ENCODE measurements around the gene MAFF. TPM values are rescaled to one million over a fixed set of nuclear protein-coding genes. Genes with fewer than 3 reads are reported as not detected.

MAFF gene
- total and polyA plus RNA-seq, 9 of the 15 experiments (the other 6 are each of a cell fraction or from before 2014, with no cell fraction given), result 0.51 to 8.0 (median 5.4) TPM

DNA sequence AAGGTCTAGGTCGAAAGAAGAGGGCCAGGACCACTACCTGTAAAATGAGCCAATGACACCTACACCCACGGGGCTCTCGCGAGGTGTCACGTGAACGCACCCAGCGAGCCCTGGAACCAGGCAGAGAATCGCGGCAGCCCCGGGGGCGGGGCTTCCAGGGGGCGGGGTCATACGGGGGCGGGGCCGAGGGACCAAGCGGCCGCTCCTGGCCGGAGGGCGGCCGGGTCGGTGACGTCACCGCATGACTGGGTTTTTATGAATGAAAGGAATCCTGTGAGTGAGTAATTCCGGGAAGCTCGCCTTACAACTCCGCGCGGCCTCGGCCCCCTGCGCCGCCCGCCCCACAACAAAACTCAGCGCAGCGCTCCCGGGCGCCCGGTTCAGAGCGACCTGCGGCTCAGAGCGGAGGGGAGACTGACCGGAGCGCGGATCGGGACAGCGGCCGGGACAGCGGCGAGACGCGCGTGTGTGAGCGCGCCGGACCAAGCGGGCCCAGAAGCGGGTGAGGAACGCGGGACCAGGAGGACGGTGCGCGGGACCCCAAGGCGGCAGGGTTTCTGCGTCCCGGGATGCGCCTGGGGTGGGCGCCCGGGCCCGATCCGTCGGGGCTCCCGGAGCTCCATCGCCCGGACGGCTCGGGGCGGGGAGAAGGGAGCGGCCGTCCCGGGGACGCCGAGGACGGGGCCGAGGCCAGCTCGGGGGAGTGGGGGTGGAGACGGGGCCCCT lies at the start of gene MAFF (continued):
- TF ChIP-seq, protein P1, sequence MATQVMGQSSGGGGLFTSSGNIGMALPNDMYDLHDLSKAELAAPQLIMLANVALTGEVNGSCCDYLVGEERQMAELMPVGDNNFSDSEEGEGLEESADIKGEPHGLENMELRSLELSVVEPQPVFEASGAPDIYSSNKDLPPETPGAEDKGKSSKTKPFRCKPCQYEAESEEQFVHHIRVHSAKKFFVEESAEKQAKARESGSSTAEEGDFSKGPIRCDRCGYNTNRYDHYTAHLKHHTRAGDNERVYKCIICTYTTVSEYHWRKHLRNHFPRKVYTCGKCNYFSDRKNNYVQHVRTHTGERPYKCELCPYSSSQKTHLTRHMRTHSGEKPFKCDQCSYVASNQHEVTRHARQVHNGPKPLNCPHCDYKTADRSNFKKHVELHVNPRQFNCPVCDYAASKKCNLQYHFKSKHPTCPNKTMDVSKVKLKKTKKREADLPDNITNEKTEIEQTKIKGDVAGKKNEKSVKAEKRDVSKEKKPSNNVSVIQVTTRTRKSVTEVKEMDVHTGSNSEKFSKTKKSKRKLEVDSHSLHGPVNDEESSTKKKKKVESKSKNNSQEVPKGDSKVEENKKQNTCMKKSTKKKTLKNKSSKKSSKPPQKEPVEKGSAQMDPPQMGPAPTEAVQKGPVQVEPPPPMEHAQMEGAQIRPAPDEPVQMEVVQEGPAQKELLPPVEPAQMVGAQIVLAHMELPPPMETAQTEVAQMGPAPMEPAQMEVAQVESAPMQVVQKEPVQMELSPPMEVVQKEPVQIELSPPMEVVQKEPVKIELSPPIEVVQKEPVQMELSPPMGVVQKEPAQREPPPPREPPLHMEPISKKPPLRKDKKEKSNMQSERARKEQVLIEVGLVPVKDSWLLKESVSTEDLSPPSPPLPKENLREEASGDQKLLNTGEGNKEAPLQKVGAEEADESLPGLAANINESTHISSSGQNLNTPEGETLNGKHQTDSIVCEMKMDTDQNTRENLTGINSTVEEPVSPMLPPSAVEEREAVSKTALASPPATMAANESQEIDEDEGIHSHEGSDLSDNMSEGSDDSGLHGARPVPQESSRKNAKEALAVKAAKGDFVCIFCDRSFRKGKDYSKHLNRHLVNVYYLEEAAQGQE (IDR thresholded peaks at IDR 0.05; ENCODE audit: borderline replicate concordance), result no peak
- TF ChIP-seq, protein P1 (CRISPR knock-in tag; IDR thresholded peaks at IDR 0.05; ENCODE audit: low read depth), result 0 out of 2 replicates have a peak, but pooled peaks have one; percentile 17
- no peak for TF ChIP-seq EP400 (IDR thresholded peaks at IDR 0.05)
- no peak for TF ChIP-seq ZNF354B (CRISPR knock-in tag; IDR thresholded peaks at IDR 0.05)
- TF ChIP-seq YY1 (IDR thresholded peaks at IDR 0.05; ENCODE audit: borderline replicate concordance in 1 of 3, control insufficient read depth in 1 of 3, extremely low read depth in 1 of 3, insufficient read depth in 3 of 3, insufficient read length in 1 of 3, insufficient replicate concordance in 2 of 3, low read depth in 1 of 3, low read length in 2 of 3), result peak in 2 of 3 experiments; percentile 8 to 35
- TF ChIP-seq ZFPM2 (CRISPR knock-in tag; IDR thresholded peaks at IDR 0.05), result no peak
- 0 out of 2 replicates have a peak, but pooled peaks have one; percentile 6 for TF ChIP-seq ZNF316 (IDR thresholded peaks at IDR 0.05)
- TF ChIP-seq ZNF347 (CRISPR knock-in tag; IDR thresholded peaks at IDR 0.05; ENCODE audit: low read depth), result no peak
- TF ChIP-seq ADNP (tag; IDR thresholded peaks at IDR 0.05), result no peak
- TF ChIP-seq, protein P2, sequence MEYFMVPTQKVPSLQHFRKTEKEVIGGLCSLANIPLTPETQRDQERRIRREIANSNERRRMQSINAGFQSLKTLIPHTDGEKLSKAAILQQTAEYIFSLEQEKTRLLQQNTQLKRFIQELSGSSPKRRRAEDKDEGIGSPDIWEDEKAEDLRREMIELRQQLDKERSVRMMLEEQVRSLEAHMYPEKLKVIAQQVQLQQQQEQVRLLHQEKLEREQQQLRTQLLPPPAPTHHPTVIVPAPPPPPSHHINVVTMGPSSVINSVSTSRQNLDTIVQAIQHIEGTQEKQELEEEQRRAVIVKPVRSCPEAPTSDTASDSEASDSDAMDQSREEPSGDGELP (CRISPR knock-in tag; IDR thresholded peaks at IDR 0.05; ENCODE audit: borderline replicate concordance), result 0 out of 2 replicates have a peak, but pooled peaks have one; percentile 22
- no peak for TF ChIP-seq CTBP1 (IDR thresholded peaks at IDR 0.05; ENCODE audit: borderline replicate concordance)
- TF ChIP-seq, protein P3, sequence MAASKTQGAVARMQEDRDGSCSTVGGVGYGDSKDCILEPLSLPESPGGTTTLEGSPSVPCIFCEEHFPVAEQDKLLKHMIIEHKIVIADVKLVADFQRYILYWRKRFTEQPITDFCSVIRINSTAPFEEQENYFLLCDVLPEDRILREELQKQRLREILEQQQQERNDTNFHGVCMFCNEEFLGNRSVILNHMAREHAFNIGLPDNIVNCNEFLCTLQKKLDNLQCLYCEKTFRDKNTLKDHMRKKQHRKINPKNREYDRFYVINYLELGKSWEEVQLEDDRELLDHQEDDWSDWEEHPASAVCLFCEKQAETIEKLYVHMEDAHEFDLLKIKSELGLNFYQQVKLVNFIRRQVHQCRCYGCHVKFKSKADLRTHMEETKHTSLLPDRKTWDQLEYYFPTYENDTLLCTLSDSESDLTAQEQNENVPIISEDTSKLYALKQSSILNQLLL (CRISPR knock-in tag; IDR thresholded peaks at IDR 0.05; ENCODE audit: borderline replicate concordance), result no peak
- TF ChIP-seq, protein P4, sequence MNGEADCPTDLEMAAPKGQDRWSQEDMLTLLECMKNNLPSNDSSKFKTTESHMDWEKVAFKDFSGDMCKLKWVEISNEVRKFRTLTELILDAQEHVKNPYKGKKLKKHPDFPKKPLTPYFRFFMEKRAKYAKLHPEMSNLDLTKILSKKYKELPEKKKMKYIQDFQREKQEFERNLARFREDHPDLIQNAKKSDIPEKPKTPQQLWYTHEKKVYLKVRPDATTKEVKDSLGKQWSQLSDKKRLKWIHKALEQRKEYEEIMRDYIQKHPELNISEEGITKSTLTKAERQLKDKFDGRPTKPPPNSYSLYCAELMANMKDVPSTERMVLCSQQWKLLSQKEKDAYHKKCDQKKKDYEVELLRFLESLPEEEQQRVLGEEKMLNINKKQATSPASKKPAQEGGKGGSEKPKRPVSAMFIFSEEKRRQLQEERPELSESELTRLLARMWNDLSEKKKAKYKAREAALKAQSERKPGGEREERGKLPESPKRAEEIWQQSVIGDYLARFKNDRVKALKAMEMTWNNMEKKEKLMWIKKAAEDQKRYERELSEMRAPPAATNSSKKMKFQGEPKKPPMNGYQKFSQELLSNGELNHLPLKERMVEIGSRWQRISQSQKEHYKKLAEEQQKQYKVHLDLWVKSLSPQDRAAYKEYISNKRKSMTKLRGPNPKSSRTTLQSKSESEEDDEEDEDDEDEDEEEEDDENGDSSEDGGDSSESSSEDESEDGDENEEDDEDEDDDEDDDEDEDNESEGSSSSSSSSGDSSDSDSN (IDR thresholded peaks at IDR 0.05; ENCODE audit: borderline replicate concordance in 1 of 2, low read depth in 2 of 2, low read length in 2 of 2), result no peak
- no peak for TF ChIP-seq SREBF2 (CRISPR knock-in tag; IDR thresholded peaks at IDR 0.05)
